Measurements from ENCODE around the gene JPT2. TPM values are rescaled to one million over a fixed set of nuclear protein-coding genes. Genes with fewer than 3 reads are reported as not detected.

JPT2 gene
- total RNA-seq, 1 experiment from 2014 or later = 113 TPM

DNA sequence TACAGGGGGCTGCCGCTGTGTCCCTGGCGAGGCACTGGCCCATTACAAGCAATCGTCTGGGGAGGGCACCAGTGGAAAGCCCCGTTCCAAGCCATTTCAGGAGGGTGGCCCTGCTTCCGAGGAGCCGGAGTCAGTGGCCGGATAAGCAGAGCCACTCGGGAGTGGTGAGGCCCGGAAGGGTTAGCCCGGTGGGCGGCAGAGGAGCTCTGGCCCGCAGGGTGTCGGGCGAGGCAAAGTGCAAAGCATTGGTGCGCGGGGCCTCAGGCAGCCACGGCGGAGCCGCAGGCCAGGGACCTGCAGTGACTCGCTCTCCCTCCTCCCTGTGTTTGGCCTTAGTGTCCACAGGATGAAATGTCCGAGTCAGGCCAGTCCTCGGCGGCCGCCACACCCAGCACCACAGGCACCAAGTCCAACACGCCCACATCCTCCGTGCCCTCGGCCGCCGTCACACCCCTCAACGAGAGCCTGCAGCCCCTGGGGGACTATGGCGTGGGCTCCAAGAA, 68.7 kb downstream of the JPT2 start:
- TF ChIP-seq POLR2A (IDR thresholded peaks at IDR 0.05; ENCODE audit: borderline replicate concordance, extremely low read depth, insufficient read depth, insufficient read length) = no peak
- TF ChIP-seq ELF1 (IDR thresholded peaks at IDR 0.05; ENCODE audit: borderline replicate concordance, low read depth) = no peak
- no peak for TF ChIP-seq SP1 (IDR thresholded peaks at IDR 0.05; ENCODE audit: low read depth)
- no peak for TF ChIP-seq CBX3 (IDR thresholded peaks at IDR 0.05; ENCODE audit: low read depth)
- no peak for TF ChIP-seq ZNF274 (IDR thresholded peaks at IDR 0.05; ENCODE audit: low read depth, low read length)
- TF ChIP-seq POLR2AphosphoS5 (IDR thresholded peaks at IDR 0.05; ENCODE audit: low read depth, low read length) = no peak
- TF ChIP-seq JUND (IDR thresholded peaks at IDR 0.05) = no peak
- TF ChIP-seq EGR1 (IDR thresholded peaks at IDR 0.05; ENCODE audit: low read depth) = no peak
- no peak for TF ChIP-seq YY1 (IDR thresholded peaks at IDR 0.05; ENCODE audit: extremely low read depth, insufficient replicate concordance, low read depth, low read length)
- TF ChIP-seq CEBPB (IDR thresholded peaks at IDR 0.05; ENCODE audit: low read depth) = no peak
- H3K4me3 ChIP-seq (replicated peaks in 1 of 2; ENCODE audit: low read depth in 1 of 2, low read length in 2 of 2) = no peak overlapping the region
- no peak overlapping the region for H3K4me2 ChIP-seq (ENCODE audit: low read length)
- CTCF ChIA-PET = no interaction called here
- RAD21 ChIA-PET (ENCODE audit: low non-redundant PET in 1 of 2, low total read pairs in 2 of 2, uncharacterized antibody in 2 of 2, unreplicated experiment in 2 of 2) = no interaction called here
- no peaks in the 10 kb centered on the region for H4K20me1 ChIP-seq (ENCODE audit: insufficient read depth)
- no peak overlapping the region for H2AFZ ChIP-seq (ENCODE audit: low read depth, low read length, poor library complexity, severe bottlenecking)
- no peak overlapping the region for H3K27ac ChIP-seq (ENCODE audit: low read depth, low read length)
- no peaks in the 10 kb centered on the region for H3K9me2 ChIP-seq (ENCODE audit: insufficient read depth)
- H3K4me1 ChIP-seq (ENCODE audit: control insufficient read depth in 1 of 2, insufficient read depth in 2 of 2, low read length in 2 of 2) = no peaks in the 10 kb centered on the region
- H3K9me3 ChIP-seq (ENCODE audit: control insufficient read depth in 1 of 2, insufficient read depth in 1 of 2, low read depth in 1 of 2, low read length in 2 of 2) = no peaks in the 10 kb centered on the region
- intact Hi-C loops (cut with micrococcal nuclease) = no loop called here
- no TSS peak for BruUV-seq (replicated peaks)
- POLR2A ChIA-PET = no interaction called here
- H3K36me3 ChIP-seq (ENCODE audit: control insufficient read depth in 1 of 2, insufficient read depth in 2 of 2, low read length in 2 of 2) = peaks cover 10 to 14% of the 10 kb centered on the region in 2 experiments; a peak in 3 of 4 replicates
- ATAC-seq (no peak), DNase-seq (ENCODE audit: low read depth, low spot score) (no peak)
- H3K9ac ChIP-seq (ENCODE audit: low read length) = no peak overlapping the region
- H3K27me3 ChIP-seq (ENCODE audit: insufficient read depth, low read length) = no peaks in the 10 kb centered on the region
- H3K79me2 ChIP-seq (ENCODE audit: insufficient read depth, low read length) = no peaks in the 10 kb centered on the region

DNA sequence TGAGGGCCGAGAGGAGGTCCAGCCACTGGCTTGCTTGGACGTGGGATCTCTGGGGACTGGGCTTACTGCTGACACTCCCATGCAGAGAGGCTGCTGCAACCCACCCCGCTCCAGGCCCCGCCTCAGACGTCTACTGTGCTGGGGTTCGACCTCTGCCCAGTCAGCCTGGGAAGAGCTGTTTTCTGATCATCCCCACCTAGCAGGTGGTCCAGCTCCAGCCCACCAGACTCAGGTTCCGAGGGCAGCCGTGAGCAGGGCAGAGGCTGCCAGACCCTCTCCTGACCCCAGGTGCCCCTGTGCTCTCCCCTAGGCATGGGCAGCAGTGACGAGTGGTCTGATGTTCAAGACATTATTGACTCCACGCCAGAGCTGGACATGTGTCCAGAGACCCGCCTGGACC, 69.9 kb downstream of the JPT2 start:
- Histone ChIP-seq H3K9me3 (ENCODE audit: control insufficient read depth in 1 of 2, insufficient read depth in 1 of 2, low read depth in 1 of 2, low read length in 2 of 2) (no peaks in the 10 kb centered on the region), H3K79me2 (ENCODE audit: insufficient read depth, low read length) (no peaks in the 10 kb centered on the region), H3K9ac (ENCODE audit: low read length) (no peak overlapping the region), H3K27ac (ENCODE audit: low read depth, low read length) (no peak overlapping the region), H3K4me3 (replicated peaks in 1 of 2; ENCODE audit: low read depth in 1 of 2, low read length in 2 of 2) (no peak overlapping the region), H3K4me2 (ENCODE audit: low read length) (no peak overlapping the region), H4K20me1 (ENCODE audit: insufficient read depth) (no peaks in the 10 kb centered on the region), H2AFZ (ENCODE audit: low read depth, low read length, poor library complexity, severe bottlenecking) (no peak overlapping the region), H3K4me1 (ENCODE audit: control insufficient read depth in 1 of 2, insufficient read depth in 2 of 2, low read length in 2 of 2) (no peaks in the 10 kb centered on the region), H3K9me2 (ENCODE audit: insufficient read depth) (no peaks in the 10 kb centered on the region), H3K27me3 (ENCODE audit: insufficient read depth, low read length) (no peaks in the 10 kb centered on the region), H3K36me3 (ENCODE audit: control insufficient read depth in 1 of 2, insufficient read depth in 2 of 2, low read length in 2 of 2) (peaks cover 10 to 16% of the 10 kb centered on the region in 2 experiments; a peak in 3 of 4 replicates)
- ATAC-seq (no peak), DNase-seq (ENCODE audit: low read depth, low spot score) (no peak)
- TF ChIP-seq CBX3 (IDR thresholded peaks at IDR 0.05; ENCODE audit: low read depth) (no peak), EGR1 (IDR thresholded peaks at IDR 0.05; ENCODE audit: low read depth) (no peak), SP1 (IDR thresholded peaks at IDR 0.05; ENCODE audit: low read depth) (no peak), SIN3A (IDR thresholded peaks at IDR 0.05; ENCODE audit: low read depth) (no peak), ELF1 (IDR thresholded peaks at IDR 0.05; ENCODE audit: borderline replicate concordance, low read depth) (no peak), EZH2phosphoT487 (IDR thresholded peaks at IDR 0.05; ENCODE audit: borderline replicate concordance) (no peak), FOSL1 (IDR thresholded peaks at IDR 0.05; ENCODE audit: low read depth) (no peak), POLR2AphosphoS5 (IDR thresholded peaks at IDR 0.05; ENCODE audit: low read depth, low read length) (no peak), ZFX (IDR thresholded peaks at IDR 0.05) (no peak)
- BruUV-seq (replicated peaks) = no TSS peak
- POLR2A ChIA-PET = no interaction called here
- RAD21 ChIA-PET (ENCODE audit: low non-redundant PET in 1 of 2, low total read pairs in 2 of 2, uncharacterized antibody in 2 of 2, unreplicated experiment in 2 of 2) = no interaction called here
- intact Hi-C loops (cut with micrococcal nuclease) = no loop called here
- CTCF ChIA-PET = no interaction called here

Data from HCT116 (cell line).